ENCODE data around the gene KIRREL2.

DNA sequence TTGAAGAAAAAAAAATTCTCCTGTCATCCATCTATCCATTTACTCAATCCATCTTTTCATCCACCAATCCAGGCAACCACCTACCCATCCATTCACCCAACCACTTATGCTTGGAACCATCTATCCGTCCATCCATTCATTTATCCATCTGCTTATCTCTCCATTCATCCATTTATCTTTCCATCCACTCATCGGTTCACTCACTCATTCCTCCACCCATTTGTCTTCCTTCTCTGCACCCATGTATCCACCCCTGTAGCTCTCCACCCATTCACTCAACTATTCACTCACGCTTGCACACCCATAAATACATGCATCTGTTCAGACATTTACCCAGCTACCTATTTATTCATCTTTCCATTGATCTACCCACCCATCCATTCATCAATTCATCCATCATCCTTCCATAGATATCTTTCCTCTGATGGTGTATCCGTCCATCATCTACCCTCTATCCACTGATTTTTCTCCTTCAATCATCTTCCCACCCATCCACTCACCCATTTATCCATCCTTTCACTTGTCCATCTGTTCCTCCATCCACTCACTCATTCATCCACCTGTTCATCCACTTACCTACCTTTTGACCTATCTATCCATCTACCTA lies 13.9 kb upstream of the KIRREL2 start:
- TF ChIP-seq, protein P1, sequence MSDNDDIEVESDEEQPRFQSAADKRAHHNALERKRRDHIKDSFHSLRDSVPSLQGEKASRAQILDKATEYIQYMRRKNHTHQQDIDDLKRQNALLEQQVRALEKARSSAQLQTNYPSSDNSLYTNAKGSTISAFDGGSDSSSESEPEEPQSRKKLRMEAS (IDR thresholded peaks at IDR 0.05) = no peak
- TF ChIP-seq, protein P2, sequence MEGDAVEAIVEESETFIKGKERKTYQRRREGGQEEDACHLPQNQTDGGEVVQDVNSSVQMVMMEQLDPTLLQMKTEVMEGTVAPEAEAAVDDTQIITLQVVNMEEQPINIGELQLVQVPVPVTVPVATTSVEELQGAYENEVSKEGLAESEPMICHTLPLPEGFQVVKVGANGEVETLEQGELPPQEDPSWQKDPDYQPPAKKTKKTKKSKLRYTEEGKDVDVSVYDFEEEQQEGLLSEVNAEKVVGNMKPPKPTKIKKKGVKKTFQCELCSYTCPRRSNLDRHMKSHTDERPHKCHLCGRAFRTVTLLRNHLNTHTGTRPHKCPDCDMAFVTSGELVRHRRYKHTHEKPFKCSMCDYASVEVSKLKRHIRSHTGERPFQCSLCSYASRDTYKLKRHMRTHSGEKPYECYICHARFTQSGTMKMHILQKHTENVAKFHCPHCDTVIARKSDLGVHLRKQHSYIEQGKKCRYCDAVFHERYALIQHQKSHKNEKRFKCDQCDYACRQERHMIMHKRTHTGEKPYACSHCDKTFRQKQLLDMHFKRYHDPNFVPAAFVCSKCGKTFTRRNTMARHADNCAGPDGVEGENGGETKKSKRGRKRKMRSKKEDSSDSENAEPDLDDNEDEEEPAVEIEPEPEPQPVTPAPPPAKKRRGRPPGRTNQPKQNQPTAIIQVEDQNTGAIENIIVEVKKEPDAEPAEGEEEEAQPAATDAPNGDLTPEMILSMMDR (IDR thresholded peaks at IDR 0.05; ENCODE audit: low read depth, low read length, missing input control) = no peak
- no peak for TF ChIP-seq FOXA1 (IDR thresholded peaks at IDR 0.05)
- TF ChIP-seq TAF1 (conservative IDR thresholded peaks at IDR 0.05) = no peak
- TF ChIP-seq JUND (IDR thresholded peaks at IDR 0.05) = no peak
- TF ChIP-seq GABPA (IDR thresholded peaks at IDR 0.05 in 1 of 2, conservative IDR thresholded peaks at IDR 0.05 in 1 of 2) = no peak
- TF ChIP-seq, protein P3, sequence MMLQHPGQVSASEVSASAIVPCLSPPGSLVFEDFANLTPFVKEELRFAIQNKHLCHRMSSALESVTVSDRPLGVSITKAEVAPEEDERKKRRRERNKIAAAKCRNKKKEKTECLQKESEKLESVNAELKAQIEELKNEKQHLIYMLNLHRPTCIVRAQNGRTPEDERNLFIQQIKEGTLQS (IDR thresholded peaks at IDR 0.05) = no peak
- TF ChIP-seq, protein P4, sequence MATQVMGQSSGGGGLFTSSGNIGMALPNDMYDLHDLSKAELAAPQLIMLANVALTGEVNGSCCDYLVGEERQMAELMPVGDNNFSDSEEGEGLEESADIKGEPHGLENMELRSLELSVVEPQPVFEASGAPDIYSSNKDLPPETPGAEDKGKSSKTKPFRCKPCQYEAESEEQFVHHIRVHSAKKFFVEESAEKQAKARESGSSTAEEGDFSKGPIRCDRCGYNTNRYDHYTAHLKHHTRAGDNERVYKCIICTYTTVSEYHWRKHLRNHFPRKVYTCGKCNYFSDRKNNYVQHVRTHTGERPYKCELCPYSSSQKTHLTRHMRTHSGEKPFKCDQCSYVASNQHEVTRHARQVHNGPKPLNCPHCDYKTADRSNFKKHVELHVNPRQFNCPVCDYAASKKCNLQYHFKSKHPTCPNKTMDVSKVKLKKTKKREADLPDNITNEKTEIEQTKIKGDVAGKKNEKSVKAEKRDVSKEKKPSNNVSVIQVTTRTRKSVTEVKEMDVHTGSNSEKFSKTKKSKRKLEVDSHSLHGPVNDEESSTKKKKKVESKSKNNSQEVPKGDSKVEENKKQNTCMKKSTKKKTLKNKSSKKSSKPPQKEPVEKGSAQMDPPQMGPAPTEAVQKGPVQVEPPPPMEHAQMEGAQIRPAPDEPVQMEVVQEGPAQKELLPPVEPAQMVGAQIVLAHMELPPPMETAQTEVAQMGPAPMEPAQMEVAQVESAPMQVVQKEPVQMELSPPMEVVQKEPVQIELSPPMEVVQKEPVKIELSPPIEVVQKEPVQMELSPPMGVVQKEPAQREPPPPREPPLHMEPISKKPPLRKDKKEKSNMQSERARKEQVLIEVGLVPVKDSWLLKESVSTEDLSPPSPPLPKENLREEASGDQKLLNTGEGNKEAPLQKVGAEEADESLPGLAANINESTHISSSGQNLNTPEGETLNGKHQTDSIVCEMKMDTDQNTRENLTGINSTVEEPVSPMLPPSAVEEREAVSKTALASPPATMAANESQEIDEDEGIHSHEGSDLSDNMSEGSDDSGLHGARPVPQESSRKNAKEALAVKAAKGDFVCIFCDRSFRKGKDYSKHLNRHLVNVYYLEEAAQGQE (IDR thresholded peaks at IDR 0.05) = no peak
- no peak for TF ChIP-seq SP1 (IDR thresholded peaks at IDR 0.05)
- no peak for TF ChIP-seq EGR1 (IDR thresholded peaks at IDR 0.05; ENCODE audit: low read depth in 2 of 2)
- TF ChIP-seq YY1 (IDR thresholded peaks at IDR 0.05) = no peak

All from liver (tissue), 3 donors.